Ishikawa (cell line): Measurements from ENCODE around the gene OTUD5.

Experiments
- CEBPB ChIP-seq: IDR thresholded peaks from 2 replicates; pipeline ENCODE4 v1.6.1; 2012
- CREB1 ChIP-seq: IDR thresholded peaks from 2 replicates; pipeline ENCODE4 v1.6.1; 2012; ENCODE audit warnings: low read depth
- EGR1 ChIP-seq: IDR thresholded peaks from 2 replicates; pipeline ENCODE4 v1.6.1; 2012
- EP300 ChIP-seq: IDR thresholded peaks from 2 replicates; pipeline ENCODE4 v1.6.1; 2012; ENCODE audit warnings: borderline replicate concordance
- FOXM1 ChIP-seq: IDR thresholded peaks from 2 replicates; pipeline ENCODE4 v1.6.1; 2012; ENCODE audit warnings: low read depth, borderline replicate concordance
- MAX ChIP-seq: IDR thresholded peaks from 2 replicates; pipeline ENCODE4 v1.6.1; 2012
- NFIC ChIP-seq: IDR thresholded peaks from 2 replicates; pipeline ENCODE4 v1.6.1; 2012
- RAD21 ChIP-seq: IDR thresholded peaks from 2 replicates; pipeline ENCODE4 v1.6.1; 2012; ENCODE audit warnings: low read depth
- REST ChIP-seq: IDR thresholded peaks from 2 replicates; pipeline ENCODE4 v1.6.1; 2012; ENCODE audit warnings: low read depth, mild to moderate bottlenecking
- TAF1 ChIP-seq: IDR thresholded peaks from 2 replicates; pipeline ENCODE4 v1.6.1; 2012; ENCODE audit warnings: low read depth, mild to moderate bottlenecking
- TCF12 ChIP-seq: IDR thresholded peaks from 2 replicates; pipeline ENCODE4 v1.6.1; 2012; ENCODE audit warnings: low read depth
- TEAD4 ChIP-seq: IDR thresholded peaks from 2 replicates; pipeline ENCODE4 v1.6.1; 2012
- YY1 ChIP-seq: IDR thresholded peaks from 2 replicates; pipeline ENCODE4 v1.6.1; 2012; ENCODE audit warnings: low read depth
- ZBTB7A ChIP-seq: IDR thresholded peaks from 2 replicates; pipeline ENCODE4 v1.6.1; 2012; ENCODE audit warnings: low read depth
- TF ChIP-seq, protein P1 (sequence below): IDR thresholded peaks from 2 replicates; pipeline ENCODE4 v1.6.1; 2012

Gene OTUD5

GRCh38 chrX:48914593-48915493, 42.6 kb downstream of the OTUD5 start:
- TF ChIP-seq RAD21 (no peak), TEAD4 (no peak), CEBPB (no peak)

- TF ChIP-seq NFIC (no peak), CEBPB (no peak), TAF1 (no peak), TEAD4 (no peak), YY1 (no peak), TCF12 (no peak)
Observed at GRCh38 chrX:48913605-48914366, 43.6 kb downstream of the OTUD5 start.

DNA sequence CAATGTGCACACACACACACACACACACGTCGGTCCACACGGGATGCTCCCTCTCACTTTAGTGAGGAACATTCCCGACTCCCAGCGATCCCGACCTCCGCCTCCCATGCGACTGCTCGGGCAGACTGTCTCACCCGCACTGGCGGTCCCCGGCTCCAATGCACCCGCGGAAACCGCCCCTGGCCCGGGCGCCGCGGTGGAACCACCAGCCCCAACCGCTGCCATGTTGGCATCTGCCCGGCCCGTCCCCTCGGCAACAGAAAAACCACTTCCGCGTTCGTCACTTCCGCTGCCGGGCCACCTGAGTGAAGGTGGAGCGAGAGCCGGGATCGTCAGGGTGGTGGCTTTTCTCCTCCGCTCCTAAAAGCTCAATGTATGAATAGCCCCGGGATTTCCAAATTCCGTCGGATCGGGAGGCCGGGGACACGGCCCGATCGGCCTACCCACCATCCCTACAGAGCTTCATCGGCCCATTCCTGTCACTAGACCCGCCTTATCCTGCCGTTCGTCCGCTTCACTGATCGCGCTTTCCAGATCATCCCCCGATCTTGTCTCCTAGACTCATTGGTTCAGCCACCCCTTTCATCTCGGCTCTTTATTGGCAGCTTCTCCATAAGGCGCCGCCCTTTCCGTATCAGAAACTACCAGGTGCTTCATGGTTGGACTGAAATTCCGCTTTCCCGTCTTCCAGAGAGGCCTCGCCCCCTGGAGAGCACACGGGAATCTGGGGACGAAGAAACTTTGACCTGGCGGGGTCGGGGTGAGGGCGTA, 45.8 kb downstream of the OTUD5 start, which contains the start of gene SLC35A2:
Gene SLC35A2, minus strand, starts transcription at position 235 of the 771 bp plus-strand sequence. Its CDS starts 10 bp downstream, at position 225.
- TF ChIP-seq CREB1 (peak; percentile 71; the same call in 1 of the 2 replicates), TAF1 (peak; percentile 64), YY1 (peak; percentile 88), MAX (peak; percentile 16), ZBTB7A (no peak)
- TF ChIP-seq, protein P1, sequence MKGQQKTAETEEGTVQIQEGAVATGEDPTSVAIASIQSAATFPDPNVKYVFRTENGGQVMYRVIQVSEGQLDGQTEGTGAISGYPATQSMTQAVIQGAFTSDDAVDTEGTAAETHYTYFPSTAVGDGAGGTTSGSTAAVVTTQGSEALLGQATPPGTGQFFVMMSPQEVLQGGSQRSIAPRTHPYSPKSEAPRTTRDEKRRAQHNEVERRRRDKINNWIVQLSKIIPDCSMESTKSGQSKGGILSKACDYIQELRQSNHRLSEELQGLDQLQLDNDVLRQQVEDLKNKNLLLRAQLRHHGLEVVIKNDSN: peak; percentile 53

DNA sequence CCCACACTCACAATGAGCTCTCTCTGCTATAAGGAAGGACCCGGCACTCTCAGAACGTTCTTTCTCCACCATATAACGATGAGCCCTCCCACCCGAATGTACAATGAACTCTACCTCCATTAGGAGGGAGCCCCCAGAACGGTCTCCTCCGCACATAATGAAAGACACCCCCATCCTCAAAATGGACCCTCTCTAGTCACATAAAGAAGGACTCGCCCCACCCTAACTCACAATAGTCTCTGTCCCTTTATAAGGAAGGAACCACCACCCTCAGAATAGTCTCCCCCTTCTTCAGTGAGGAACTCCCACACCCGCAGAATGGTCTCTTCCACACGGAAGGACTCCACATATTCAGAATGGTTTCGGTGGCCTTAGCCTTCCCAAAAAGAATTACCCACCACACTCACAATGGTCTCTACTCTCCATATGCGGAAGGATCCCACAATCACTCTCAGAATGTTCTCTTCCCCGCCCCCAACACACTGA, 46.4 kb downstream of the OTUD5 start:
- TF ChIP-seq, protein P1: no peak
- TF ChIP-seq EP300 (no peak), TCF12 (no peak), MAX (no peak), FOXM1 (no peak), CREB1 (no peak), TAF1 (no peak), CEBPB (no peak), EGR1 (no peak), REST (no peak), ZBTB7A (no peak), RAD21 (no peak), TEAD4 (no peak), NFIC (no peak), YY1 (no peak)

DNA sequence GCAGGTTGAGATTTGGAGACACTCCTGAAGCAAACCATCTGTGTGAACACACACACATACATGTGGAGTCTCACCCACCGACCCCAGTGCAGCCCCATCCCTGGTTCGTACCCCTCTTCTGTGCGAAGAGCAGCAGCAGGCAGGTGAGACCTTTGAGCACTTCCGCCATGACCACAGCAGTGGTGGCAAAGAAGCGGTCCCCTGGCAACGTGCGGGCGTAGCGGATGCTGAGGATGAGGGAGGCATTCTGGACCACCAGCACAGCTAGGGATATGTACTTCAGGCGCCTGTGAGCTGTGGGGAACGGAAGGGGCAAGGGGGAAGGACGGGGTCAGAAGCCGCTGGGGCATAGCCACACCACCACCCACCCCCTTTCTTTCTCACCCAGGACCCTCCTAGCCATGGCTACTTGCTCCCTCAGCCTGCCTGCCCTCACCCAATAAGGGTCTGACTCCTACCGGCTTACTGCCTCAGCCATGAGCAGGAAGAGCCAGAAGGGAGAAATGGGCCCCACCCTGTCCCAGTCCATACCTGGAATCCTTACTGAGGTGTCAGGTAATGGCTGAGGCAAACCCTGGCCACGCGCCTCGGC, 47.6 kb downstream of the OTUD5 start:
- TF ChIP-seq REST (no peak), CREB1 (no peak), EP300 (no peak), ZBTB7A (no peak)
